ENCODE measurements around the gene SF1.
A peak's percentile ranks its signal among the peaks of the same experiment; 100 is the strongest.

DNA sequence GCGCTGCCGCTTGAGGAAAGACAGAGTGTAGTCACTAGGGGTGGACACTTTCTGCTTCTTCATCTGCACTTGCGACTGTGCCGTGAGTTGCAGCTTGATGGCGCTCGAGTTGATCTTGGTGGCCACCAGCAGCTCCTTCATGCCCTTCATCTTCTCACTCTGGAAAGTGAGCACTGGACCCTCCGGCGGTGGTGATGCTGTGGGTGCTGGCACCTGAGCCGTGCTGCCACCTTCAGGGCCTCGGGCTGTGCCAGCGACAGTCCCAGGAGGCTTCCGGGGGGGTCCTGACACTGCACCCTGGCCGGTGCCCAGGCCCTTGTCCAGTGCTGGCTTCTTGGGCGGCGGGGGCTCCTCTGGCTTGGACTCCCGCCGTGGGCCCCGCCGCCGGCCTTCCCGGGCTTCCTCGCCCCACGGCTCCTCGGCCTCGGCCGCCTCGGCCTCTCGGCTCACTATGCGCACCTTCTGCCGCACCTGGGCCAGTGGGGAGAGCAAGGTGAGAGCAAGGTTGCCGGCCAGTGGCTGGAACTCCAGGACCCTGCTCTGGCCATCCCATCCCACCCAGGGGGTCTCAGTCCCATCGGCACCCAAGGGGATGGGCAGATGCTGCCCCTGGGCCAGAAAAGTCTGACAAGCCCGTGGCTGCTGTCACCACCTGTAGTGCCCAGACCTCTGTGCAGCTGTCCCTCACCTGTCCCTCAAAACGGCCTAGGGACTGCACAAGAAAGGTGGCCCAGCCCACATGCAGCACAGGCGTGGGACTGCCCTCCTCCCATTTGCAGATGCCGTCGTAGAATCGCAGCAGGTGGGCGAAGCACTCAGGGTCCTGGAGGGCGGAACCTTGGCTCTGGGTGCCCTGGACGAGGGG lies 26.2 kb upstream of the SF1 start:
- TF ChIP-seq, protein P1, sequence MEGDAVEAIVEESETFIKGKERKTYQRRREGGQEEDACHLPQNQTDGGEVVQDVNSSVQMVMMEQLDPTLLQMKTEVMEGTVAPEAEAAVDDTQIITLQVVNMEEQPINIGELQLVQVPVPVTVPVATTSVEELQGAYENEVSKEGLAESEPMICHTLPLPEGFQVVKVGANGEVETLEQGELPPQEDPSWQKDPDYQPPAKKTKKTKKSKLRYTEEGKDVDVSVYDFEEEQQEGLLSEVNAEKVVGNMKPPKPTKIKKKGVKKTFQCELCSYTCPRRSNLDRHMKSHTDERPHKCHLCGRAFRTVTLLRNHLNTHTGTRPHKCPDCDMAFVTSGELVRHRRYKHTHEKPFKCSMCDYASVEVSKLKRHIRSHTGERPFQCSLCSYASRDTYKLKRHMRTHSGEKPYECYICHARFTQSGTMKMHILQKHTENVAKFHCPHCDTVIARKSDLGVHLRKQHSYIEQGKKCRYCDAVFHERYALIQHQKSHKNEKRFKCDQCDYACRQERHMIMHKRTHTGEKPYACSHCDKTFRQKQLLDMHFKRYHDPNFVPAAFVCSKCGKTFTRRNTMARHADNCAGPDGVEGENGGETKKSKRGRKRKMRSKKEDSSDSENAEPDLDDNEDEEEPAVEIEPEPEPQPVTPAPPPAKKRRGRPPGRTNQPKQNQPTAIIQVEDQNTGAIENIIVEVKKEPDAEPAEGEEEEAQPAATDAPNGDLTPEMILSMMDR (IDR thresholded peaks at IDR 0.05; ENCODE audit: borderline replicate concordance, extremely low read depth, low read length, poor library complexity, severe bottlenecking) = peak; percentile 36
- no peak for TF ChIP-seq EZH2 (IDR thresholded peaks at IDR 0.05; ENCODE audit: borderline replicate concordance, low read depth, low read length, severe bottlenecking)
